ENCODE data around the gene FASTK.

FASTK gene

DNA sequence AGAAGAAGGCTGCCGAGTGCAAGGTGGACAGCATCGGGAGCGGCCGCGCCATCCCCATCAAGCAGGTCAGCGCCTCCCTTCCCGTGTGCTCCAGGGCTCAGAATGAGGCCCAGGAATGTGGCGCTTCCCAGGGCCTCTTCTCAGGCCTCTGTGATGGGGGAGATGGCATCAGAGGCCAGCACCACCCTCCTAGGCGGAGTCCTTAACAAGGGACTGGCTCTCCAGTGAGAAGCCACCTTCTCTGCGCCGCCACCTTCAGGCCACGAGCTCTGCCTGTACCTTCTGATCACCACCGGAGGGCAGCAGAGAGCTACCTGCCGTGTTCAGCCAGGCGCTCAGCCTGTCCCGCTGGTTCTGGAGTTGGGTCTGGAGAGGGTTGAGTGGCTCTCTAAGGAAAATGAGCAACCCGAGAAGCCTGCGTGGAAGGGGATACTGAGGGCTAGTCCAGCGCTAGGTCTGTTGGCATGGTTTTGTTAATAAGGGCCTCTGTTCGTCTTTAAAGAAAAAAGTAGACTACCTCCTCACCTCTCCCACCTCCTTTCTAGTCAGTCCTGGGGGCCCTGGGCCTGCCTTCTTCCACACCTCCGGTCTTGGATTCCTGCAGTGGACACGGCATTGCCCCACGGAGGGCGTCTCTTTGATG lies 43.3 kb upstream of the FASTK start:
- Histone ChIP-seq H3K4me3 (ENCODE audit: low read length) (no peak overlapping the region), H3K4me1 (ENCODE audit: control insufficient read depth, insufficient read depth, low read length) (peaks cover 14% of the 10 kb centered on the region), H3K36me3 (ENCODE audit: control insufficient read depth, insufficient read depth, low read length) (peaks cover 6% of the 10 kb centered on the region), H3K9ac (ENCODE audit: low read length) (no peak overlapping the region), H3K27me3 (ENCODE audit: control insufficient read depth, insufficient read depth, low read length) (no peaks in the 10 kb centered on the region), H3K9me3 (ENCODE audit: control insufficient read depth, low read length) (no peaks in the 10 kb centered on the region)

- Histone ChIP-seq H3K4me3 (ENCODE audit: low read length) (no peak overlapping the region), H3K27me3 (ENCODE audit: control insufficient read depth, insufficient read depth, low read length) (no peaks in the 10 kb centered on the region), H3K36me3 (ENCODE audit: control insufficient read depth, insufficient read depth, low read length) (no peaks in the 10 kb centered on the region), H3K4me1 (ENCODE audit: control insufficient read depth, insufficient read depth, low read length) (peaks cover 14% of the 10 kb centered on the region), H3K9ac (ENCODE audit: low read length) (no peak overlapping the region), H3K9me3 (ENCODE audit: control insufficient read depth, low read length) (no peaks in the 10 kb centered on the region)
Measured at GRCh38 chr7:151123158-151123821, 42.7 kb upstream of the FASTK start.

DNA sequence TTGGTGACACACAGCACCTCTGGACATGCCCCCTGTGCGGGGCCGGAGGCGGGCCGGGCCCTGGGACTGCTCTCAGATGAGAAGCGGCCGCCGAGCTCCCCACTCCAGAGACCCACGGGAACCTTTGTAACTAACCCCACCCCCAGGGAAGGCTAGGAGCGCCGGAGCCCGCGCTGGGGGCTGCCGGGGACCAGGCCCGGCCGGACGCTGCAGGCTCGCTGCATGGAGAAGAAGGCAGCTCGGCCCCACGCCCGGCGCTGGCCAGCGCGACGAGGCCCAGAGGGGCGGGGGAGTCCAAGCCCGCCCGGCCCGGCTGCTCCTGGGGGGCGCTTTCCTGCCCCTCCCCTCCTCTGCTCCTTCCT lies 42.2 kb upstream of the FASTK start:
- no peaks in the 10 kb centered on the region for H3K27me3 ChIP-seq (ENCODE audit: control insufficient read depth, insufficient read depth, low read length)
- H3K4me3 ChIP-seq (ENCODE audit: low read length) = no peak overlapping the region
- peaks cover 14% of the 10 kb centered on the region for H3K4me1 ChIP-seq (ENCODE audit: control insufficient read depth, insufficient read depth, low read length)
- no peaks in the 10 kb centered on the region for H3K36me3 ChIP-seq (ENCODE audit: control insufficient read depth, insufficient read depth, low read length)
- H3K9me3 ChIP-seq (ENCODE audit: control insufficient read depth, low read length) = no peaks in the 10 kb centered on the region
- no peak overlapping the region for H3K9ac ChIP-seq (ENCODE audit: low read length)

GRCh38 chr7:151122276-151122675 lies 41.7 kb upstream of the FASTK start:
- Histone ChIP-seq H3K36me3 (ENCODE audit: control insufficient read depth, insufficient read depth, low read length) (no peaks in the 10 kb centered on the region), H3K27me3 (ENCODE audit: control insufficient read depth, insufficient read depth, low read length) (no peaks in the 10 kb centered on the region), H3K4me1 (ENCODE audit: control insufficient read depth, insufficient read depth, low read length) (peaks cover 14% of the 10 kb centered on the region), H3K9me3 (ENCODE audit: control insufficient read depth, low read length) (no peaks in the 10 kb centered on the region), H3K4me3 (ENCODE audit: low read length) (no peak overlapping the region), H3K9ac (ENCODE audit: low read length) (no peak overlapping the region)

- Histone ChIP-seq H3K9ac (ENCODE audit: low read length) (no peak overlapping the region), H3K36me3 (ENCODE audit: control insufficient read depth, insufficient read depth, low read length) (no peaks in the 10 kb centered on the region), H3K4me3 (ENCODE audit: low read length) (no peak overlapping the region), H3K27me3 (ENCODE audit: control insufficient read depth, insufficient read depth, low read length) (no peaks in the 10 kb centered on the region), H3K4me1 (ENCODE audit: control insufficient read depth, insufficient read depth, low read length) (peaks cover 15% of the 10 kb centered on the region), H3K9me3 (ENCODE audit: control insufficient read depth, low read length) (no peaks in the 10 kb centered on the region)
Measured at GRCh38 chr7:151121380-151122170, 41.0 kb upstream of the FASTK start.

DNA sequence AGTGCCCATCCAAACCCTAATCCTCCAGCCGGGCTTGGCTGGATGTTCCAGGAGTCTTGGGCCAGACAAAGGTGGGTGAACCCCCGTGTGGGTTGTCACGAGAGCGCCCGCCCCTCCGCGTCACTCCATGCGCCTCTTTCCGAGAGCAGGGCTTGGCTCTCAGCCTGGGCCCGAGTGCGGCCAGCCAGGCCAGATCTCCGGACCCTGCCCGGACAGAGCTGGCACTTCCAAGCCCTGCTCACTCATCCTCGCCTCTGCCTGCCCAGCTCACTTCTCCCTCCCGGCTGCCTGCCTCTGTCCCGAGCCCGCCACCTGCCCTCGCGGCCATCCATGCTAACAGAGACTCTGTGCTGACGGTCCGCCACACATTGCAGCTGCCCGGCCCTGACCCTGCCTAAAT lies 40.3 kb upstream of the FASTK start:
- Histone ChIP-seq H3K4me1 (ENCODE audit: control insufficient read depth, insufficient read depth, low read length) (peaks cover 16% of the 10 kb centered on the region), H3K27me3 (ENCODE audit: control insufficient read depth, insufficient read depth, low read length) (no peaks in the 10 kb centered on the region), H3K9ac (ENCODE audit: low read length) (no peak overlapping the region), H3K4me3 (ENCODE audit: low read length) (no peak overlapping the region), H3K36me3 (ENCODE audit: control insufficient read depth, insufficient read depth, low read length) (no peaks in the 10 kb centered on the region), H3K9me3 (ENCODE audit: control insufficient read depth, low read length) (no peaks in the 10 kb centered on the region)

DNA sequence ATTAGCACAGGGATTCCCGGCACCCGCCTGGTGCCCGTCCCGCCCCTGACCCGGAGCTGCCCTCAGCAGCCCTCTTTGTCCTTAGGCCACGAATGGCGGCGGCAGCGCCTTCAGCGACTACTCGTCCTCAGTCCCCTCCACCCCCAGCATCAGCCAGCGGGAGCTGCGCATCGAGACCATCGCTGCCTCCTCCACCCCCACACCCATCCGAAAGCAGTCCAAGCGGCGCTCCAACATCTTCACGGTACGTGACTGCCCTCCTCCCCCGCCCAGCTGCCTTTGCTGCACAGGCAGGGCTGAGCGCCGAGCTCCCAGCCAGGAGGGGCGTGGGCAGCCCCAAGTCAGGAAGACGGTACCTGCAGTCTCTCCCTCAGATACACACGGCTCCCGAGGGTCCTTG lies 39.3 kb upstream of the FASTK start:
- no peak overlapping the region for H3K4me3 ChIP-seq (ENCODE audit: low read length)
- H3K36me3 ChIP-seq (ENCODE audit: control insufficient read depth, insufficient read depth, low read length) = no peaks in the 10 kb centered on the region
- no peaks in the 10 kb centered on the region for H3K9me3 ChIP-seq (ENCODE audit: control insufficient read depth, low read length)
- H3K9ac ChIP-seq (ENCODE audit: low read length) = no peak overlapping the region
- H3K27me3 ChIP-seq (ENCODE audit: control insufficient read depth, insufficient read depth, low read length) = no peaks in the 10 kb centered on the region
- H3K4me1 ChIP-seq (ENCODE audit: control insufficient read depth, insufficient read depth, low read length) = peaks cover 14% of the 10 kb centered on the region

DNA sequence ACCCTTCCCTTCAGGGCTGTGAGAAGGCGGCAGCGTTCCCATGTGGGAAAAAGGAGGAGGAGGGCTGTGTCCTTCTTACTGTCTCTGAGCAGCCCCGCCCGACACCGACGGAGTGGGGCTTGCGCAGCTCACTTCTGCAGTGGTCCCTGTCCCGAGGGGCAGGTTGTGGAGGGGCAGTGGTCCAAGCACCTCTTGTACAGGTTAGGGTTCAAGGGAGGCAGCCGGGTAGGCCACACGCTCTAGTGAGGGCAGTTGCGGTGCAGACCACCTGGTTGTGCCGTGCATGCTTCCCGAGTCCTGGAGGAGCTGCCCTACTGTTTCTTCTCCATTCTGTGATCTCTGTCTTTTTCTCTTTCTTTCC lies 38.4 kb upstream of the FASTK start:
- Histone ChIP-seq H3K9me3 (ENCODE audit: control insufficient read depth, low read length) (no peaks in the 10 kb centered on the region), H3K4me1 (ENCODE audit: control insufficient read depth, insufficient read depth, low read length) (peaks cover 19% of the 10 kb centered on the region), H3K4me3 (ENCODE audit: low read length) (no peak overlapping the region), H3K27me3 (ENCODE audit: control insufficient read depth, insufficient read depth, low read length) (no peaks in the 10 kb centered on the region), H3K9ac (ENCODE audit: low read length) (no peak overlapping the region), H3K36me3 (ENCODE audit: control insufficient read depth, insufficient read depth, low read length) (no peaks in the 10 kb centered on the region)

- no peaks in the 10 kb centered on the region for H3K27me3 ChIP-seq (ENCODE audit: control insufficient read depth, insufficient read depth, low read length)
- H3K4me1 ChIP-seq (ENCODE audit: control insufficient read depth, insufficient read depth, low read length) = peaks cover 25% of the 10 kb centered on the region
- H3K36me3 ChIP-seq (ENCODE audit: control insufficient read depth, insufficient read depth, low read length) = no peaks in the 10 kb centered on the region
- H3K4me3 ChIP-seq (ENCODE audit: low read length) = no peak overlapping the region
- no peak overlapping the region for H3K9ac ChIP-seq (ENCODE audit: low read length)
- no peaks in the 10 kb centered on the region for H3K9me3 ChIP-seq (ENCODE audit: control insufficient read depth, low read length)
Measured at GRCh38 chr7:151118108-151119054, 37.8 kb upstream of the FASTK start.

DNA sequence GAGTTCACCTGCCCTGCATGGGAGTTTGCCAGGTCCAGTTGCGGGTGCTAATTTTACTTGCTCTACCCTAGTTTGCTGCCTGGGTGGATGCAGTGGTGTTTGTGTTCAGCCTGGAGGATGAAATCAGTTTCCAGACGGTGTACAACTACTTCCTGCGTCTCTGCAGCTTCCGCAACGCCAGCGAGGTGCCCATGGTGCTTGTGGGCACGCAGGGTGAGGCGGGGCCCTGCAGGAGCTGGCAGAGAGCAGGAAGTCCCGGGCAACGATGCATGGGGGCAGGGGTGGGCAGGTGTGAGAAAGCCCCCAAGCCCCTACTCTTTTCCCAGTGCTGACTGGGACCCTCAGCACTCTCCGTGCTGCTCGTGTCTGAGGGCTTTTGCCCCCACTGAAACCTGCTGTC lies 37.0 kb upstream of the FASTK start:
- Histone ChIP-seq H3K27me3 (ENCODE audit: control insufficient read depth, insufficient read depth, low read length) (no peaks in the 10 kb centered on the region), H3K36me3 (ENCODE audit: control insufficient read depth, insufficient read depth, low read length) (no peaks in the 10 kb centered on the region), H3K4me1 (ENCODE audit: control insufficient read depth, insufficient read depth, low read length) (peaks cover 27% of the 10 kb centered on the region)

GRCh38 chr7:151116603-151117440 lies 36.2 kb upstream of the FASTK start:
- Histone ChIP-seq H3K4me1 (ENCODE audit: control insufficient read depth, insufficient read depth, low read length) (peaks cover 30% of the 10 kb centered on the region), H3K9ac (ENCODE audit: low read length) (no peak overlapping the region), H3K9me3 (ENCODE audit: control insufficient read depth, low read length) (no peaks in the 10 kb centered on the region), H3K4me3 (ENCODE audit: low read length) (no peak overlapping the region), H3K36me3 (ENCODE audit: control insufficient read depth, insufficient read depth, low read length) (no peaks in the 10 kb centered on the region), H3K27me3 (ENCODE audit: control insufficient read depth, insufficient read depth, low read length) (no peaks in the 10 kb centered on the region)

More for the DNA sequence above, 37.0 kb upstream of the FASTK start:
- Histone ChIP-seq H3K4me3 (ENCODE audit: low read length) (no peak overlapping the region), H3K9ac (ENCODE audit: low read length) (no peak overlapping the region), H3K9me3 (ENCODE audit: control insufficient read depth, low read length) (no peaks in the 10 kb centered on the region)
